Ishikawa (cell line): ENCODE measurements around the gene PREX1.

Experiments
- EP300 ChIP-seq: IDR thresholded peaks from 2 replicates; pipeline ENCODE4 v1.6.1; 2012; ENCODE audit warnings: borderline replicate concordance
- RAD21 ChIP-seq: IDR thresholded peaks from 2 replicates; pipeline ENCODE4 v1.6.1; 2012; ENCODE audit warnings: low read depth
- ZBTB7A ChIP-seq: IDR thresholded peaks from 2 replicates; pipeline ENCODE4 v1.6.1; 2012; ENCODE audit warnings: low read depth
- TF ChIP-seq, protein P1 (sequence below): IDR thresholded peaks from 2 replicates; pipeline ENCODE4 v1.6.1; 2012
- TF ChIP-seq, protein P2 (sequence below): IDR thresholded peaks from 2 replicates; pipeline ENCODE4 v1.6.1; 2012; ENCODE audit warnings: low read depth, mild to moderate bottlenecking

DNA sequence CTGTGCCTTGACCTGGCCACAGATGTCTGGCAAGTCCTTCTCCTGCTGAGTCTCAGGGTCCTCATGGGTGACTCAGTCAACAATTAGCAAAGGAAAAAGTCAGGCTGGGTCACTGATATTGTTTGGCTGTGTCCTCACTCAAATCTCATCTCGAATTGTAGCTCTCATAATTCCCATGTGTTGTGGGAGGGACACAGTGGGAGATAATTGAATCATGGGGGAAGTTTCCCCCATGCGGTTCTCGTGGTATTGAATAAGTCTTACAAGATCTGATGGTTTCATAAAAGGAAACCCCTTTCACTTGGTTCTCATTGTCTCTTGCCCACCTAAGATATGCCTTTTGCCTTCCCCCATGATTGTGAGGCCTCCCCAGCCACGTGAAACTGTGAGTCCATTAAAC lies 45.7 kb downstream of the PREX1 start:
- TF ChIP-seq, protein P1, sequence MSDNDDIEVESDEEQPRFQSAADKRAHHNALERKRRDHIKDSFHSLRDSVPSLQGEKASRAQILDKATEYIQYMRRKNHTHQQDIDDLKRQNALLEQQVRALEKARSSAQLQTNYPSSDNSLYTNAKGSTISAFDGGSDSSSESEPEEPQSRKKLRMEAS, result no peak
- TF ChIP-seq RAD21 (no peak), ZBTB7A (no peak), EP300 (no peak)
- TF ChIP-seq, protein P2, sequence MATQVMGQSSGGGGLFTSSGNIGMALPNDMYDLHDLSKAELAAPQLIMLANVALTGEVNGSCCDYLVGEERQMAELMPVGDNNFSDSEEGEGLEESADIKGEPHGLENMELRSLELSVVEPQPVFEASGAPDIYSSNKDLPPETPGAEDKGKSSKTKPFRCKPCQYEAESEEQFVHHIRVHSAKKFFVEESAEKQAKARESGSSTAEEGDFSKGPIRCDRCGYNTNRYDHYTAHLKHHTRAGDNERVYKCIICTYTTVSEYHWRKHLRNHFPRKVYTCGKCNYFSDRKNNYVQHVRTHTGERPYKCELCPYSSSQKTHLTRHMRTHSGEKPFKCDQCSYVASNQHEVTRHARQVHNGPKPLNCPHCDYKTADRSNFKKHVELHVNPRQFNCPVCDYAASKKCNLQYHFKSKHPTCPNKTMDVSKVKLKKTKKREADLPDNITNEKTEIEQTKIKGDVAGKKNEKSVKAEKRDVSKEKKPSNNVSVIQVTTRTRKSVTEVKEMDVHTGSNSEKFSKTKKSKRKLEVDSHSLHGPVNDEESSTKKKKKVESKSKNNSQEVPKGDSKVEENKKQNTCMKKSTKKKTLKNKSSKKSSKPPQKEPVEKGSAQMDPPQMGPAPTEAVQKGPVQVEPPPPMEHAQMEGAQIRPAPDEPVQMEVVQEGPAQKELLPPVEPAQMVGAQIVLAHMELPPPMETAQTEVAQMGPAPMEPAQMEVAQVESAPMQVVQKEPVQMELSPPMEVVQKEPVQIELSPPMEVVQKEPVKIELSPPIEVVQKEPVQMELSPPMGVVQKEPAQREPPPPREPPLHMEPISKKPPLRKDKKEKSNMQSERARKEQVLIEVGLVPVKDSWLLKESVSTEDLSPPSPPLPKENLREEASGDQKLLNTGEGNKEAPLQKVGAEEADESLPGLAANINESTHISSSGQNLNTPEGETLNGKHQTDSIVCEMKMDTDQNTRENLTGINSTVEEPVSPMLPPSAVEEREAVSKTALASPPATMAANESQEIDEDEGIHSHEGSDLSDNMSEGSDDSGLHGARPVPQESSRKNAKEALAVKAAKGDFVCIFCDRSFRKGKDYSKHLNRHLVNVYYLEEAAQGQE, result no peak
